Measurements from ENCODE around the gene MCL1.
A peak's percentile ranks its signal among the peaks of the same experiment; 100 is the strongest.

The MCL1 gene

GRCh38 chr1:150621497-150622302, 42.3 kb upstream of the MCL1 start:
- in situ Hi-C loops (cut with MboI; ENCODE audit: low pct_unique_long_range_greater_than_20kb, low sequenced_read_pairs, unreplicated experiment): no loop called here
- peak; percentile 69 for TF ChIP-seq CTCF (IDR thresholded peaks at IDR 0.05; ENCODE audit: extremely low read depth, insufficient read depth, missing control alignments)
- peak; percentile 57 for DNase-seq (ENCODE audit: low spot score)

GRCh38 chr1:150620919-150621318, 41.5 kb upstream of the MCL1 start:
- in situ Hi-C loops (cut with MboI; ENCODE audit: low pct_unique_long_range_greater_than_20kb, low sequenced_read_pairs, unreplicated experiment): no loop called here
- TF ChIP-seq CTCF (IDR thresholded peaks at IDR 0.05; ENCODE audit: extremely low read depth, insufficient read depth, missing control alignments): no peak
- DNase-seq (ENCODE audit: low spot score): no peak

GRCh38 chr1:150619576-150620509, 40.4 kb upstream of the MCL1 start:
- DNase-seq (ENCODE audit: low spot score): no peak
- in situ Hi-C loops (cut with MboI; ENCODE audit: low pct_unique_long_range_greater_than_20kb, low sequenced_read_pairs, unreplicated experiment): loop anchor here (10.0 kb wide), 1 partner anchor 55 kb away; no protein-coding TSS in a partner anchor

DNA sequence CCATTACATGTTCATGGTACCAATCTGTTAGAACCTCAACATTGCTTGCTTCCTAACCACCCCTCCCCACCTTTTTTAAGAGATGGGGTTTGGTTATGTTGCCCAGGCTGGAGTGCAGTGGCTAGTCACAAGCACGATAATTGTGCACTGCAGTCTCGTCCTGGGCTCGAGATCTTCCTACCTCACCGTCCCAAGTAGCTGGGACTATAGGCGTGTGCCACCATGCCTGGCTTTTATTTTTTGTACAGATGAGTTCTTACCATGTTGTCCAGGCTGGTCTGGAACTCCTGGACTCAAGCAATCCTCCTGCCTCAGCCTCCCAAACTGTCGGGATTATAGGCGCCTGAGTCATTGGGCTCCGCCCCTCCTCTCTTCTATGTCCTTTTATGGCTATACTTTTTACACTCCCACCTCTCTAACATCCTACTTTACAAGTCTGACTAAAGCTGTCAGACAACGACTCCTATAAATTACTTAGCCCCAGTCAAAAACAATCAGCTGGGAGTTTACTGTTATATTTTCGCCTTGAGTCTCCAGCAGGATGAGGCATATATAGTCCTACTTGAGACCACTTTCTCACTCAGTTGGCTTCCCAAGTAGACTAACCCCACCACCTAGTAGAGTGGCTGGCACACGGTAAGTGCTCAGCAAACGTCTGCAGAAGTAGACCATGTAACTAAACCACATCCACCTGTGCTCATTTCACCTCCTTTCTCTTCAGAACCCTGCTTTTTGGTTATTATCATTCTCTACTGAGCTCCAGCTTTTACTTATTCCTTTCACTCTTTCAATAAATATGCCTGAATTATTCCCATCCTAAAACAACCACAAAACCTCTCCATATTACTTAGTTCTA, 36.2 kb upstream of the MCL1 start:
- DNase-seq (ENCODE audit: low spot score): no peak
- in situ Hi-C loops (cut with MboI; ENCODE audit: low pct_unique_long_range_greater_than_20kb, low sequenced_read_pairs, unreplicated experiment): loop anchor here (10.0 kb wide), 1 partner anchor 51 kb away; no protein-coding TSS in a partner anchor
- TF ChIP-seq CTCF (IDR thresholded peaks at IDR 0.05; ENCODE audit: extremely low read depth, insufficient read depth, missing control alignments): no peak

More at GRCh38 chr1:150619576-150620509, 40.4 kb upstream of the MCL1 start:
- TF ChIP-seq CTCF (IDR thresholded peaks at IDR 0.05; ENCODE audit: extremely low read depth, insufficient read depth, missing control alignments): peak; percentile 31

- DNase-seq (ENCODE audit: low spot score): peak; percentile 54
- in situ Hi-C loops (cut with MboI; ENCODE audit: low pct_unique_long_range_greater_than_20kb, low sequenced_read_pairs, unreplicated experiment): loop anchor here (10.0 kb wide), 1 partner anchor 48 kb away; no protein-coding TSS in a partner anchor
These were observed 33.9 kb upstream of the MCL1 start for GRCh38 chr1:150613061-150613920.

More at GRCh38 chr1:150613061-150613920, 33.9 kb upstream of the MCL1 start:
- TF ChIP-seq CTCF (IDR thresholded peaks at IDR 0.05; ENCODE audit: extremely low read depth, insufficient read depth, missing control alignments): no peak

Measured in GM13977 (cell line).